ENCODE results near the gene RPL37A.
A peak's percentile ranks its signal among the peaks of the same experiment; 100 is the strongest.
"Not testable (repeated sequence)": the region's sequence is repeated elsewhere in the genome, so short reads cannot be mapped to it uniquely, and the experiment has no call there.

Gene RPL37A

DNA sequence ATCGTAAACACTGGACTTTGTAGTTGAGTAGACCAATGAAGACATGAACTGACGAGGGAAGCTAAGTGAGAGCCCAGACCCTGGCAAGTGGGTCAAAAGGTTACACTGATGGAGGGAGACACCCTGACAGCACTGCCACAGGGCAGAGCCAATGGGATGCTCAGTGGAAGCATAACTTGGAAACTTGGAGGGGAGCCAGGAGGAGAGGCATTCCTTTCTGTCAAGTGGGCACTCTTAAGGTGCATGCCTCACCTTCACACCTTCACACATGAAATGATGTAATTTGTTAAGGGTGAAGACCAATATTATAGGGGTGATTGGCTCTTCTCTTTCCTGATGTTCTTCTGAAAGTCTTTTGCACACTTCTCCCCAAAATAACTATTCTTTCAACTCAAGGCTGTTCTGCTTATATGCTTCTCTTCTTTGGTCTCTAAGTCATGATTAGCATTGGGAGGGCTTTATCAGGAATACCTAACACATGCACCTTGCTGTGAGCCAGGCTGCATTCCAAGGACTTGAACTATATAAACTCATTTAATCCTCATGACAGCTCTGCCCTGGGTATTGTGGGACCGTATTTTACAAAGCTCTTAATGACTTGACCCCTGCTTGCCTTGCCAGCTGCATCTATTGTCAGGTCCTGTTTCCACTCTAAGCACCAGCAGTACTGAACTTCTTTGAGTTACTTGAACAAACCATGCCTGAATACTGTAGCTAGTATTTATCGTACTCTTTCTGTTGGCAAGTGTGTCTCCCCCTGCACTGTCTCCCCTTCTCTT lies 19.0 kb downstream of the RPL37A start:
- no peak for DNase-seq (ENCODE audit: low spot score)

DNA sequence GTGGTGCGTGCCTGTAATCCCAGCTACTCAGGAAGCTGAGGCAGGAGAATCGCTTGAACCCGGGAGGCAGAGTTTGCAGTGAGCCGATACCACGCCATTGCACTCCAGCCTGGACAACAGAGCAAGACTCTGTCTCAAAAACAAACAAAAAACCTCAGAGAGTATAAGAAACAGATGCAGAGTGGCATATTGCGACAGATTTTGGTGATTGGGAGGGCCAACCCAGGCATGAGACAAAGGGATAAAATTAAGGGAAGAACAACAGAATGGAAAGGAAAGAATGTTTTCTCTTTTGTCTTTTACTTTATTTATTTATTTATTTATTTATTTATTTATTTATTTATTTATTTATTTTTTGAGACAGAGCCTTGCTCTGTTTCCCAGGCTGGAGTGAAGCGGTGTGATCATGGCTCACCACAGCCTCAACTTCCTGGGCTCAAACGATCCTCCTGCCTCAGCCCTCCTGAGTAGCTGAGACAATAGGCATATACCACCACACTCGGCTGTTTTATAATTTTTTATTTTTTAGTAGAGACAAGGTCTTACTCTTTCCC lies 20.0 kb downstream of the RPL37A start:
- not testable (repeated sequence) for DNase-seq (ENCODE audit: low spot score)

DNA sequence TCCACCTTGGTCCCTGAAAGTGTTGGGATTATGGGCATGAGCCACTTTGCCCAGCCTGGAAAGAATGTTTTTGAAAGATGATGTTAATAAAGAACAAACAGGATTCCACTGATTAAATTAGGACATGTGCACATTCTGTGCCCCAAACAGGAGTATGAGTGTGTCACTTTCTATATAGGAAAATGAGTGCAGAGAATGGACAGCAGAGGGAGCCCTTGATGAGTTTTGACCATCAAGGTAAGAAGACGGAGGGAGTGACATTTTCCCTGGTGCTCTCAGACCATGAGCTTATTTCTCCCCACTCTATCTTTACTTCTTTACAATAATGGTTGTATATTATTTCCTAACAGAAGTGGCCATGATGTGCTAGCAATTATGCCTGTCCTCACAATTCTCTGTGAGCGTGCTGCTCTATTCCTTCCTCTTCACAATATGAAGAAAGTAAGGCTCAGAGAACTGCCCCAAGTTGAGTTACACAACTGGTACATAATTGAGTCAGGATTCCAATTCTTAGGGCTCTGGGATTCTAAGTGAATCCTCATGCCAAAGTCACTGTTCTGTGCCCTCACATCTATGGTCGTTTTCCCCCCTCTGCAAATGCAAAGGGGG lies 20.6 kb downstream of the RPL37A start:
- peak; percentile 59 for DNase-seq (ENCODE audit: low spot score)

DNA sequence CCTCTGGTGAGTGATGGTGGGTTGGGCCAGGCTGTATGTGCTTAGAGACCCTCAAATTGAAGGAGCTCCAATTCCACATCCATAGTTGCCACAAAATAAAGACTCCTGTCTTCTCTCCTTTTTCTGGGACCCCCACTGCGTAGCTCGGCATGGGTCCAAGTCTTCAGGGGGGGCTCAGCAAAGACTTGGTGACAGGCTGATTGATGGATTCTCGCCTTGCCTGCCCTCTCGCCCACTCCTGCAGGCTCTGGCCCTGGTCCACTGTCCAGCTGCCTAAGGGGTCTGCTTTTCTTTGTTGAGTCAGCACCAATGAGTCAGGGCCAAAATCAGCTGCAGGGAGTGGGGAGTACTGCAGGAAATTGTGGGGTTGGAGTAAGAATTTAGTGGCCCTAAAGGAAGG lies 21.5 kb downstream of the RPL37A start:
- no peak for DNase-seq (ENCODE audit: low spot score)

DNA sequence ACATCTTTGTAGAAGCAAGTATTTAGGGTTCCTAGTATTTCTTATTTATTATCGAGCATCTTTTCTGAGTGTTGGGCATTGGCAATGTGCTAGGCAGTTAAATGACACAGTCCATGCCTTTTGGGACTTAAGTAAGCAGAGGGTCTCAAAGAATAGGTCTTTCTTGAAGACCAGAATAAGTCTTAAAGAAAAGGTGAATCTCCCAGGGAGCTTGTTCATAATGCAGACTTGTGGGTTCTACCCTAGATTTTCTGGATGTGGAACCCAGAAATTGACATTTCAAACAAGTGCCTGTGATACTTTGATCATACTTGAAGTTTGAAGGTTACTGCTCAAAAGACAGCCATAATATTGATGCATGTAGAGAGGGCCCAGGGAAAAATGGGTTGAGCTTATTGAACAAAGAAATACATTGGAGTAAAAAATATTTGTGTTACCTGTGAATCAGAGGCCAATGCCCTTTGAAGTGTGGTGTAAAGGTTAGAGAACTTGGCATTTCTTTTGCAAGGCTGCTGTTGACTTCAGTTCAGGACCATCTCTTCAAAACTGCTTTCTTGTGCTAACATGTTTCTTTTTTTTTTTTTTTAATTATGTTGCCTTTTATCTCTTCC lies 24.4 kb downstream of the RPL37A start:
- DNase-seq (ENCODE audit: low spot score) = no peak

DNA sequence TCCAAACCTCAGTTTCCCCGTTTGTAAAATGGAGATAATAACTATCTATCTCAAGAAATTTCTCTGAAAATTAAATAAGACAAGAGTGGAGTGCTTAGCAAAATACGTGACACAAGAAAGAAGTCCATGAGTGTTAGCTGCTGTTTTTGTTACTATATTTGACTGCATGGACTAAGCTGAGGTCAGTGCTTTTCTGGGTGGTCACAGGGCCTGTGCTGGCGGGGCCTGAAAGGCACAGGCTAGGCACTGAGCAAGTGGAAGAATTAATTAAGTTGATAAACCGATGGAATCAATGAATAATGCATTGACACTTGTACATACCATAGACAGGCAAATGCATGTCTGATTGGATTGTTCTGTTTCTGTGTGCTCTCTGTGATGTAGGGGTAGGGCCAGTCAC lies 27.3 kb downstream of the RPL37A start:
- no peak for DNase-seq (ENCODE audit: low spot score)

DNA sequence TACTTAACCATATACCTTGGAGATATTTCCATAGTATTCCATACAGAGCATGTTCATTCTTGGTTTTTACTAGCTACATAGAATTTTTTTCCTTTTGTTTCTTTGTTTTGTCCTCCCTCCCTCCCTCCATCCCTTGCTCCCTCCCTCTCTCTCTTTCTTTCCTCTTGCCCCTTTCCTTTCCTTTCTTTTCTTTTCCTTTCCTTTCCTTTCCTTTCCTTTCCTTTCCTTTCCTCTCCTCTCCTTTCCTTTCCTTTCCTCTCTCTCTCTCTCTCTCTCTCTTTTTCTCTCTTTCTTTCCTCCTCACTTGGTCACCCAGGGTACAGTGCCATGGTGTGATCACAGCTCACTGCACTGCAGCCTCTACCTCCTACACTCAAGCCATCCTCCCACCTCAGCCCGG lies 28.3 kb downstream of the RPL37A start:
- DNase-seq (ENCODE audit: low spot score) = no peak

DNA sequence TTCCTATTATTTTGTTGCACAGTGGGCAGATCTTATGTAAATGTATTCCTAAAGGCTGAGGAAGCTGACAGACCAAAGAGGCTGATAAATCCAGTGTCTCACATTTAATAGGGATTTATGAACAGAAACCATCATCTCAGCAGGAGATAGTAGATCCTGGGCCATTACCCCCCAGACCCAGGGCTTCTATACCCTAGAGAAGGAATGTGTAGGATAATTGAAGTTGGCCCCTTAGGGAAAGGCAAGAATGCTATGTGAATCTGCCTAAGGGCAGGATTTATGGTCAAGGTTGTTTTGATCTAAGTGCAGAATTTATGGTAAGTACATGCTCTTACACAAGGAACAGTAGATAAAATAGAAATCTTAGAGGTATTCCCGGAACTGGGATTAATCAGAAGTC lies 29.0 kb downstream of the RPL37A start:
- DNase-seq (ENCODE audit: low spot score) = no peak

DNA sequence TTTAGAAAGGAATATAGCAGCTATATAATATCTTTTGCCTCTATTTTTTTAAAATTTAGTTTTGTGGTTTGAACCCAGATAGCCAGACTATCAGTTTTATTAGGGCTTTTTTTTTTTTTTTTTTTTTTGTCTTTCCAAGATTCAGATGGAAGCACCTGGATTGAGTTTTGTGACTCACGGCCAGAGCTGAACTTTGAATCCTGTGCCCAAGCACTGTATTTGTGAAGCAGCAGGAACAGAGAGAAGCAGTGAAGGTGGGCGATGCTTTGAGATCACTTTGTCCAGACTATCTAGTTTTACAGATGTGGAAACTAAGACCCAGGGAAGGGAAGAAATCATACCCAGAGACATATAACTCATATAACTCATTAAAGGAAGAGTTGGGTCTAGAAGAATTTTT lies 33.9 kb downstream of the RPL37A start:
- no peak for DNase-seq (ENCODE audit: low spot score)

DNA sequence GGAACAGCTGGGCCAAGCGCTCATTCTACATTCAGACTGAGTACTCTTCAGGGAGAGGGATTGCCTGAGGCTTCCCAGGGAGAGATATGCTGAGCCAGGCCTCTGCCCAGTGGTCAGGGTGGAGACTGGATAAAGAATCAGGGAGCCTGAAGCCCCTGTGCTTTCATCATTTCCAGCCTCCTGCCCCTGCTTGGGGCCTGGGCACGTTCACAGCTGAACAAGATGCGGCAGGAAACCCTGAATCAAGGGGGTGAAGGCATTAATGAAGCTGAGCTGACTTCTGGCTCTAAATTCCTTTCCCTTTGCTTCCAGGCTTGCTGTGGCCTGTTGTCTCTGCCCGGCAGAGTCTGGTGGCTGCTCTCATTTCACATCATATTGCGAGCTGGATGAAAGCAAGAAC lies 35.0 kb downstream of the RPL37A start:
- DNase-seq (ENCODE audit: low spot score) = no peak

DNA sequence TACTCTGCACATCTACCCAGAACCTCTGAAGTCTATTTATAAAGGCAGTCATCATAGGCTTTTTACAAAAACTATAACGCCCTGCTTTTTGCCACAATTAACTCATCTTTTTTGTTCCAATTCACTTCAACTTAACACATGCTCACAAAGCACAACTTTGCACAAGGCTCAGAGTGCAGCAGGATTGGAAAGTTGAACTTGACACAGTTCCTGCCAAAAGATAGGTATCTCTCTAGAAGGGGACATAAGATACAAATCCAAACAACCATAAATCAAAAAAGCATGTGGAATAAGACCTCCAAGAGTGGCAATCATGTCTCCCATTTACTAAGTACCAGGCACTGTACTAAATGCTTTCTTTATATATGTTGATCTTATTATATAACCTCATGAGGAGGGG lies 36.2 kb downstream of the RPL37A start:
- DNase-seq (ENCODE audit: low spot score) = no peak

DNA sequence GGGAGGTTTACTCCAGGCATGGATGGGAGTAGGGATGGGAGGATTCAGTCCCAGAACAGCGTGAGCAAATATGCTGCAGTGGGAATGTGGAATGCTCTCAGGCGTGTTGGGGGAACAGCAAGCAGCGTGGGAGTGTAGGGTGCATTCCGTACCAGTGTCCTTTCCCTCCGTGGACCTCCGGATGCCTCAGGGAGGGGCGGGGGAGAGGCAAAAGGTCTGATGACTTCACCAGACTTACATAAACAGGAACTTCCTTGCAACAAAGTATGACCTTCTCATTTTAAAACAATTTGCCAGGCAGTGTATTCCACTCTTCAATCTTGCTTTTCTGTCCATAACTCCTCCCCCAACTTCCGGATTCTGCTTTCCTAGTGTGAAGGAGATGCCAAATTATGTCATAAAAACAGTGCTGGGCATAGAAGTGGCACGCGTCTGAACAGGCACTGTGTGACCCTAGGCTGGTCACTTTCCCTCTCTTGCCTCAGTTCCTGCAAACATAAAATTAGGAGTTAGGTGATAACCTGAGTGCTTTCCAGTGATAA lies 36.9 kb downstream of the RPL37A start:
- DNase-seq (ENCODE audit: low spot score) = no peak

DNA sequence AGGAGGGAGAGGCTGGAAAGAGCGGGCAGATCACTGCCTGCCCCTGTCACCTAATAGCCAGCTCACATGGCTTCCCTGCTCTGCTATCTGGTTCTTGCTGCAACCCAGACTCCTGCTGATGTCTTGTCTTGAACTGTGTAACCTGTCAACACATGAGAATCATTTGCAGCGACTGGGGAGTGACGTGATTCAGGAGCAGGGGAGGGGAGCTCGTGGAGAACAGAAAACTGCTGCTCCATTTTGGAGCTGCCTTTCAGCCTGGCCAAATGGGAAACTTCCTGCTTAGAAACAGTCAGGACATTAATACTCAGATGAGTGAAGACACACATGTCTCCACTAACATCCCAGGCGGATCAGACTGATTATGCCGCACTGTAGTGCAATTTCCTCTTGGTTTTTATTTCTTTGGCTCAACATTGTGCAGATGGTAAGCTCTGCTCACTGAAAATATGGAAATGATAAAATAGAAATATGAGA lies 38.1 kb downstream of the RPL37A start:
- peak; percentile 14 for DNase-seq (ENCODE audit: low spot score)

DNA sequence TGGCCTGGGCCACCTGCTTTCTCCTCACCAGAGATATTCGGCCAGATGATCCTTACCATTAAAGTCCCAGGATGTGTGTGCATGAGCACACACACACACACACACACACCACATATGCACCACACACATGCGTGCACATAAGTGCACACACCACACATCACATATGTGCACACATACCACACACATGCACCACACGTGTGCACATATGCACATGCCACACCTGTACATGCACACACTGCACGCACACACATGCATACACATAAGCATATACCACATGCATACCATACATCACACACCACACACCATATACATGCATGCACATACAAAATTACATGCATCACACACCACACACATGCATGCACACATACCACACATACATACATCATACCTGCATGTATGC lies 38.7 kb downstream of the RPL37A start:
- DNase-seq (ENCODE audit: low spot score) = no peak

DNA sequence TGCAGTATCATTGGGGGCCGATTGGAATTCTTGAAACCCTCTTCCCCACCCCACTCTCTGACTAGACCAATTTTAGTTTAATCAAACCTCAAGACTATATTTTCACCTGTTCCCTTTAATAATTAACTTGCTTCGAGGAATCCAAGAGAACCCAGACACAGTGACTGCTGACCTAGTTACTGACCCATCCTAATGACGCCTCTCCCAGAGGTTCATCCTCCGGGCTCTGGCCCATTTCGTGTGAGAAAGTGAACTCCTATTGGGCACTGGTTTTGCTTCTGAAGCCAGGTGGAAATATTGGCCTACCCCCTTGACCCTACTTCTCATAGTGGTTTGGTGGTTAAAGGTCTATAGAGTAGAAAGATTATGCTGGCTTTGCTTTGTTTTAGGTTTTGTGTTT lies 39.9 kb downstream of the RPL37A start:
- no peak for DNase-seq (ENCODE audit: low spot score)

DNA sequence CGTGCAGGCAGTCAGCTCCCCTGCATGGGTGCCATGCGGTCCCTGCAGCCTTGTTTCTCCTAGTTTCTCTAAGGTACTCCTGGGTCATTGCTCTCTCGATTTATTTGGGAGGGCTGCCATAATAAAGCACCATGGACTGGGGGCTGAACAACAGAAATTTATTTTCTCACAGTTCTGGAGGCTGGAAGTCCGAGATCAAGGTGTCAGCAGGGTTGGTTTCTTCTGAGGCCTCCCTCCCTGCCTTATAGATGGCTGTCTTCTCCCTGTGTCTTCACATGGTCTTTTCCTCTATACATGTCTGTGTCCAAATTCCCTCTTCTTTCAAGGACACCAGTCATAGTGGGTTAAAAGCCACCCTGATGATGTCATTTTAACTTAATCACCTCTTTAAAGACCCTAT lies 40.5 kb downstream of the RPL37A start:
- DNase-seq (ENCODE audit: low spot score) = no peak

DNA sequence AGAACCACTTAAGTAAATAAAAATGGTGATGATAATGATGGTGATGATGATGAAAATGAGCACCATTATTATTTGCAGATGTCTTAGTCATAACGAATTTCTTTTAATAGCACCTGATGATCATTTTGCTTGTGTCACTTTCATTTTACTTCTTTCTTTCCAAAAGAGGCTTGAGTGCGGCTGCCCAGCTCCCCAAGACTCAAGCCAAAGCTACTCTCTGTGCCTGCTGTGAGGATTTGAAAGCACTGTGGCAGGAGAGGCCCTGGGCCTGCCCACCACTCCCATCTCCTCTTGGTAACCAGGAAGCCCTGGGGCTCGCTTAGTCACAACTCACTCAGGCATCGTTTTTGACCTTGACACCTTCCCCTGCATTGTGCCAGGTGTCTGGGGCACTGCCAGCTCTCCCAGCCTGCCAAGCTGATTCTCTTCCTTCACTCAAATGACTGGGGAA lies 41.2 kb downstream of the RPL37A start:
- DNase-seq (ENCODE audit: low spot score) = no peak

DNA sequence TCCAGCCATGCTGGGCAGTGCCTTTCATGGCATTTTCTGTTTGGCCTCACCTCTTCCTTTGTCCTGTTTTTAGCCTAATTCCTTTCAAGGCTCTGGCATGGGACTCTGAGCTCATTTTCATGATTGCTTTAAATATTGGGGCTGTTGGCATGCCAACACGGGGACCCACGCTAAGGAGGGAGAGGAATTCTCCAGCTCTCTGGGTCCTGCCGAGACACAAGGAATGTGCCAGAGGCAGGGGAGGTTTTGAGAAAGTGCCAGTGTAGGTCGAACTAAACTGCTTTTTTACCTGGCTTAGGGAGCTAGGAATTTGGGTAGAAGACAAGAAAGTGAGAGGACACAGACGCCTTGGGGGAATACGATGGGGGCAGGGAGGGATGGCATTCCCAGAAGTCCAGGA lies 42.3 kb downstream of the RPL37A start:
- no peak for DNase-seq (ENCODE audit: low spot score)

DNA sequence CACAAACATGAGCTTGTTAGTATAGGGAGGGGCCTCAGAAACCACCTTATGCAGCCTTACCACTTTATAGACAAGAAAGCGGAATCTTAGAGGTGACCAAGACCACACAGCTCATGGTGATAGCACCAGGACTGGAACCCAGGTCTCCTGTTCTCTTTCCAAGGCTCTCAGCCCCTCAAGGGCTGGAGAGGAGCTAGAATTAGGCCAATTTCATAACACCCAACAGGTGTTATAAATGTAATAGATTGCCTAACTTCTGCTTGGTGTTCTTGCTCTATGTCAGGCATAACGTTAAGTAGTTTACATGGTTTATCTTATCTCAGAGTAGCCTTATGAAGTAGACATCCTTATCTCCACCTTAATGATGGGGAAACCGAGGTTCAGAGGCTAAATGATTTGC lies 42.9 kb downstream of the RPL37A start:
- DNase-seq (ENCODE audit: low spot score) = no peak

DNA sequence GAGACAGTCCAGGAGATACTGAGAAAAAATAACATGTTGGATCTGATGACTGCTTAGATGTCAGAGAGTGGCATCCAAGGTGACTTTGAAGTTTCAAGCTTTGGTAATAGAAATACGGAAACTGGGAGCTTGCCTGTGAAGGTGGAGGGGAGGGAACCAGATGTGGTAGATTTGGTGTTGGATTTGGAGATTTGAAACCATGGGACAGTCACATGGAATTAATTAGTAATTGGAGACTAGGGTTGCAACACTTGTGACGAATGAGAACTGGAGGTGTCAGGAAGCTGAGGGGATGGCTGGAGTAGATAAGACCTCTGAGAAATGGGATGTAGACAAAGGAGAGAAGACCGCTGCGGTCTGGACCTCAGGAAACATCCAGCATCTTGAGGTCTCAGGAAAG lies 46.7 kb downstream of the RPL37A start:
- no peak for DNase-seq (ENCODE audit: low spot score)

DNA sequence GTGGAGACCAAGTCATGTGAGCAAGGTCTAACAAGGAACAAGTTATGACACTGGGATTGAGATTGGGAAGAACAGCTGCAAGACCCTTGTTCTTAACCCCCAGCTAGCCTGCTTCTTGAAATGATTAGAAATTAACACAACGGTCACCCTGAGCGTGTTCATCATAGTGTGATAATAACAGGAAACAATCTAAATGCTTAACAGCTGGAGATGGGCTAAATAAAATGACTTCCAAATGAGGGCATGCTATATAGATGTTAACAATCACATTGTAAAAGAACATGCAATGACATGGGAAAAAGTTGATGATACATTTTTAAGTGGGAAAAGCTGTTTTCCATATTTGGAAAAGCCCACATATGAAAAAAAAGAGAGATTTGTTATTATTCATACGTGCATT lies 47.6 kb downstream of the RPL37A start:
- no peak for DNase-seq (ENCODE audit: low spot score)

DNA sequence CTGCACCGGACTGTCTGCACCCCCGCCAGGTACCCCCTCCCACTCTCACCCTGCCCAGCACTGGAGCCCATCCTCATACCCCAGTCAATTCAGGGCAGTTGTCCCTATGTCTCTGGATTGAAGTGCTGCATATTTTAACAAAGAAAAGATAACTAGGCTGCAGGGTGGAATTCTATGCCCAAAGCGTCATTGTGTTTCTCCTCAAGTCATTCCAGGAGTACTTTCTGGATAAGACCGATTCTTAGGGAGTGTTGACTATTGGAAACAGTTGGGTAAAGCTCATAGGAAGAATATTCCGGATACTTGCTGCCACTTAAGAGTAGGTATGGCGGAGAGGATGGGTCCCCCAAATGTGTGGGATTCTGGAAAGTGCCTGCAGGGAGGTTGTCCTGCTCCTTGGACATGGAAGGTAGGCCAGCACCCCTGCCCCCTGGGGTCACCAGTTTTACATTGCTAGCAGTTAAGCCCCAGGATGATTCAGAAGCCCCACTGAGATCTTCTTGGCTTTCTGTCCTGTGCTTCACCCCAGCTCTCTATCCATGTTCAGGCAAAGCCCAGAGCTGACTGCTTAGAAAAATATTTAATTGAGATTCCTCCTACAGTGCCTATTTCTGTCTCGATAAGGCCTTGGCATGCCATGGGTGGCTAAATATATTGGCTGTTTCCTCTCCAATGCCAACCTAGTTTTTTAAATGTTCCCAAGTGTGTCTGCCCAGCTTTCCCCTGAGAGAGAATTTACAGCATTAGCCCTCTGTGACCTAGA lies 48.2 kb downstream of the RPL37A start:
- no peak for DNase-seq (ENCODE audit: low spot score)
